Stimulated activated CD4-positive, alpha-beta T cell treated with anti-CD3 and anti-CD28 coated beads, Interleukin-1b, Interleukin-23, amount 100 ng/mL, for 4 hours (primary cell): ENCODE results near the gene MRPS15.

Source experiments
- DNase-seq, 2 donors: peaks; one replicate each; pipeline ENCODE4 v3.0.0-alpha.2; 2020; ENCODE audit warnings: low read depth in 2 of 2

Gene MRPS15

GRCh38 chr1:36419569-36419968 is 44.6 kb downstream of the MRPS15 start:
- DNase-seq, result no peak

GRCh38 chr1:36419140-36419539 is 45.0 kb downstream of the MRPS15 start:
- DNase-seq, result no peak

- no peak for DNase-seq
These were observed 46.3 kb downstream of the MRPS15 start for GRCh38 chr1:36417931-36418330.

DNA sequence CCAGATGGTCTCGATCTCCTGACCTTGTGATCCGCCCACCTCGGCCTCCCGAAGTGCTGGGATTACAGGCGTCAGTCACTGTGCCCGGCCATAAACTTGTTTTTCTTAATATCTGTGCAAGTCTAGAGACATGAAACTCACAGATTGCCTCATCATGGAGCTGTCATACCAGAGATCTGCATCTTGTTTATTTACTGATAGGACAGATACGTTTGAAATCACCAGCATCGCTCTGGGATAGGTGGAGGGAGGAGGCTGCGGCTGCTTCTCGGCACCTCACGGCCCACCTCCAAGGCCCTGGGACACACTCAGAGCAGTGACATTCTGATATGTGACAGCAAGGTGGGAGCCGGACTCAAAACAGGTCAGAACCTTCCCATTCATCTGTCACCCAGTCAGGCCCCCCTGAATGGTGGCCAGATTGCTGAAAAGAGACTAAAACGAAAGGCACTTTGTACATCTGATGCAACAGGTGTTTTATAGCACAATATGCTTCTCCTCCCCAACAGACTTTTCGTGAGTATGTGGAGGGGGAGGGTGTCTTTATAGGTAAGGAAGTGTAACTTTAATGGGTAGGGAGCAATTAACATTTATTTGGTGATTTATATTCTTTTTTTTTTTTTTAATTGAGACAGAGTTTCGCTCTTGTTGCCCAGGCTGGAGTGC is 48.4 kb downstream of the MRPS15 start:
- DNase-seq, result no peak

DNA sequence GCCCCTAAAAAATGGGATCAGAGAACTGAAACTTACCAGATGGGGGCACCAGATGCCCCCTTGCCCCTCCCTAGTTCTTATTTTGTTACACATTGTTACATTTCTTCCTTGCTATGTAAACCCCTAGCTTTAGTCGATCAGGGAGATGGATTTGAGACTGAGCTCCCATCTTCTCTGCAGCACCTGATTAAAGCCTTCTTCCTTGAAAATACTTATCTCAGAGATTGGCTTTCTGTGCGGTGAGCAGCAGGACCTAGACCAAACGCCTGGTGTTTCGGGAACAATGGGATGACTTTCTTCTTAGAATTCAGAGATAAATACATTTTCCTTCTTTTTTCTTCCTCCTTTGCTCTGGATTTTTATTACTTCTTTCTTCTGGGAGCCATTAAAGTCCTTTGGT is 49.8 kb downstream of the MRPS15 start:
- no peak for DNase-seq

DNA sequence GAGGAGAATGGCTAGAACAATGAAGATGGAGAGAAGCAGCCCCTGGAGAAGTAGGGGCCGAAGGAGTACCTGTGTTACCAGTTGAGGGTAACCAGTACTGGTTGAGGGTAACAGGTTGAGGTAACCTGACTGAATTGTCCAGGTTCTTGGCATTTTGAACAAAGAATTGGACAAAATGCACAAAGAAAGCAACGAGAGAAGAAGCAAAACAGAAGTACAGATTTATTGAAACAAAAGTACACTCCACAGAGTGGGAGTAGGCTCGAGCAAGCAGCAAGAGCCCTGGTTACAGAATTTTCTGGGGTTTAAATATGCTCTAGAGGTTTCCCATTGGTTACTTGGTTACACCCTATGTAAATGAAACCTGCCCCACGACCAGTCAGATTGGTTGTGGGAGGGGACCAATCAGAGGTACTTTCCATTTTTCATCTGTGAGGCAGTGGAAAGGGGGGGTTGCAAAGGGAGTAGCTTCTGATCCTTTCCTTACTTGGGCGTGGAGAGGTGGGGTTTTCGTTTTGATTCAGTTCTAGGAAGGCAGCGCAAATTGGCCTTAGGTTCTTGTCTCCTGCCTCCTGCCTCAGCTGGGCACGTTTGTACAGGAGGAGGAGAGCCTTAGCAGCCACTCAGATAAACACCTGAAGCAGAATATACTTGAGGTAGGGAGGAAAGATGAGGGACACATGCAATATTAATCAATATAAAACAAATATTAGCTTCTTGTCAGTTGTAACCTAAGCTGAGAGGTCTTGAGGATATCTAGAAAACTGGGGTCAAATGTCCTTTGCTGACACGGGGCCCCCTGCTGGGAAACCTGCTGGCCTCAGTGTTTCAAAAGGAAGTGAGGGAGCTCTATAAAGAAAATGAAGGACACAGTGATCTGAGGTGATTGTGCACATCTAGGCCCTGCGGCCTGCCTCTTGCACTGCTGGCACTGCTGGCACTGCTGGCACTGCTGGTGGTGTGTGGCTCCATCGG is 52.2 kb downstream of the MRPS15 start:
- no peak for DNase-seq

- DNase-seq, result no peak
These were observed 55.7 kb downstream of the MRPS15 start for GRCh38 chr1:36408479-36408878.

DNA sequence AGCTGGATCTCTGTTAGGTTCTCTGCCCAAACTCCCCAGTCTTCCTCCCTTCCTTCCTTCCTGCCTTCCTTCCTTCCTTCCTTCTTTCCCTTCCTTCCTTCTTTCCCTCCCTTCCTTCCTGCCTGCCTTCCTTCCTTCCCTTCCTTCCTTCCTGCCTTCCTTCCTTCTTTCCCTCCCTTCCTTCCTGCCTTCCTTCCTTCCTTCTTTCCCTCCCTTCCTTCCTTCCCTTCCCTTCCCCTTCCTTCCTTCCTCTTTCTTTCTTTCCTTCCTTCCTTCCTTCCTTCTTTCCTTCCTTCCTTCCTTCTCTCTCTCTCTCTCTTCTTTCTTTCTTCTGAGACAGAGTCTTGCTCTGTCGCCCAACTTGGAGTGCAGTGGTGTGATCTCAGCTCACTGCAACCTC is 57.7 kb downstream of the MRPS15 start:
- no peak for DNase-seq
